ENCODE data around the gene PRKCSH. TPM values are rescaled to one million over a fixed set of nuclear protein-coding genes. Genes with fewer than 3 reads are reported as not detected.

Gene PRKCSH
- total RNA-seq, 1 experiment from 2014 or later: 431 TPM

DNA sequence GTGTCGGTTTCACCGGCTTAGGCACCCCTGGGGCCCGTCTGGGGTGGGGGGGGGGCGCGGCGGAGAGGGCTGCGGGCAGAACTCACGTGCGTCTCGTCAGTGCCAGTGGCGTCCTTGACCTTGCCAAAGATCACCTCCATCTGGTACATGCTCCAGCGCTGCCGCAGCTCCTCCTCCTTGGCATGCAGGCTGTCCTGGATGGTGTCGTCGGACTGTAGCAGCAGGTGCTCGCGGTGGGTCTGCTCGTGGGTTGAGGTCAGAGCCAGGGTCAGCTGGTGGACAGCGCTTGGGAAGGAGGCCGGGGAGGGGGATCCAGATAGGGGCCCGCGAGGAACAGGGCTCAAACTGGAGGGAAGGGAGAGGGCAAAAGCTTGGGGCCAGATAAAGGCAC is 11.6 kb upstream of the PRKCSH start:
- H3K56ac ChIP-seq (ENCODE audit: insufficient read length, low read depth, low read length): no peak overlapping the region
- peaks cover 27% of the 10 kb centered on the region for H3K27me3 Mint-ChIP-seq (ENCODE audit: low read depth)
- DNase-seq: peak; percentile 43

More for the DNA sequence above, 11.6 kb upstream of the PRKCSH start:
- H3K79me1 ChIP-seq (ENCODE audit: insufficient read depth, low read depth, low read length, poor library complexity, severe bottlenecking): no peaks in the 10 kb centered on the region
- H3K36me3 Mint-ChIP-seq (ENCODE audit: insufficient read depth in 1 of 3, low read depth in 3 of 3): no peaks in the 10 kb centered on the region
- H2AFZ ChIP-seq (ENCODE audit: low read length): no peak overlapping the region
- no peak overlapping the region for H3K23ac ChIP-seq (ENCODE audit: insufficient read length, low read depth, low read length)
- no peak overlapping the region; the same call in 1 of the 2 replicates for H3K14ac ChIP-seq (ENCODE audit: insufficient read depth, low read length)
- no peak overlapping the region for H2BK12ac ChIP-seq (ENCODE audit: insufficient read length, low read depth, low read length)
- H3T11ph ChIP-seq (ENCODE audit: low read length): no peak overlapping the region
- no peak overlapping the region for H3K4me3 Mint-ChIP-seq
- H4K20me1 ChIP-seq (ENCODE audit: control insufficient read depth, insufficient read depth, insufficient read length): no peaks in the 10 kb centered on the region
- H3K27ac ChIP-seq (ENCODE audit: insufficient read length, low read depth, low read length): no peak overlapping the region
- H3K27me3 ChIP-seq (ENCODE audit: insufficient read depth, low read length): no peaks in the 10 kb centered on the region; the same call in 1 of the 2 replicates
- no peaks in the 10 kb centered on the region for H3K9me3 ChIP-seq (ENCODE audit: control insufficient read depth, low read depth, low read length)
- H4K91ac ChIP-seq (ENCODE audit: insufficient read length, low read depth, low read length): no peak overlapping the region
- H3K9me3 Mint-ChIP-seq: no peaks in the 10 kb centered on the region; a peak in 2 of 5 replicates
- WGBS (ENCODE audit: extremely low coverage, insufficient read length, low lambda C conversion rate): no CpG with 5 or more reads among the region's 22 CpGs
- H3K23me2 ChIP-seq (ENCODE audit: insufficient read length, low read depth, low read length, poor library complexity, severe bottlenecking): peaks cover 25% of the 10 kb centered on the region
- H3K27ac Mint-ChIP-seq: no peak overlapping the region
- no peak overlapping the region for H4K8ac ChIP-seq (replicated peaks; ENCODE audit: insufficient read length, low read depth, low read length)
- H2AK5ac ChIP-seq (ENCODE audit: insufficient read length, low read length): no peak overlapping the region
- H2BK15ac ChIP-seq (ENCODE audit: low read depth, low read length): no peak overlapping the region
- H3K4me1 Mint-ChIP-seq: peaks cover 20 to 26% of the 10 kb centered on the region in 2 experiments
- H3K9ac ChIP-seq (ENCODE audit: extremely low read depth, insufficient read length, low read length): no peak overlapping the region
- H2BK5ac ChIP-seq (ENCODE audit: insufficient read length, low read length): no peak overlapping the region
- TF ChIP-seq, protein P1, sequence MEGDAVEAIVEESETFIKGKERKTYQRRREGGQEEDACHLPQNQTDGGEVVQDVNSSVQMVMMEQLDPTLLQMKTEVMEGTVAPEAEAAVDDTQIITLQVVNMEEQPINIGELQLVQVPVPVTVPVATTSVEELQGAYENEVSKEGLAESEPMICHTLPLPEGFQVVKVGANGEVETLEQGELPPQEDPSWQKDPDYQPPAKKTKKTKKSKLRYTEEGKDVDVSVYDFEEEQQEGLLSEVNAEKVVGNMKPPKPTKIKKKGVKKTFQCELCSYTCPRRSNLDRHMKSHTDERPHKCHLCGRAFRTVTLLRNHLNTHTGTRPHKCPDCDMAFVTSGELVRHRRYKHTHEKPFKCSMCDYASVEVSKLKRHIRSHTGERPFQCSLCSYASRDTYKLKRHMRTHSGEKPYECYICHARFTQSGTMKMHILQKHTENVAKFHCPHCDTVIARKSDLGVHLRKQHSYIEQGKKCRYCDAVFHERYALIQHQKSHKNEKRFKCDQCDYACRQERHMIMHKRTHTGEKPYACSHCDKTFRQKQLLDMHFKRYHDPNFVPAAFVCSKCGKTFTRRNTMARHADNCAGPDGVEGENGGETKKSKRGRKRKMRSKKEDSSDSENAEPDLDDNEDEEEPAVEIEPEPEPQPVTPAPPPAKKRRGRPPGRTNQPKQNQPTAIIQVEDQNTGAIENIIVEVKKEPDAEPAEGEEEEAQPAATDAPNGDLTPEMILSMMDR (conservative IDR thresholded peaks at IDR 0.05): no peak
- H3K4me1 ChIP-seq (ENCODE audit: insufficient read depth, low read length): no peaks in the 10 kb centered on the region
- no peak overlapping the region for H3K4ac ChIP-seq (ENCODE audit: low read depth, low read length)
- H2BK120ac ChIP-seq (ENCODE audit: low read depth, low read length, poor library complexity, severe bottlenecking): no peak overlapping the region
- H4K5ac ChIP-seq (ENCODE audit: insufficient read length, low read depth, low read length): no peak overlapping the region
- no peak overlapping the region for H3K18ac ChIP-seq (ENCODE audit: insufficient read length, low read depth, low read length)
- H3K4me2 ChIP-seq (ENCODE audit: insufficient read depth, insufficient read length, low read length): no peak overlapping the region
- H2BK20ac ChIP-seq (ENCODE audit: low read depth, low read length, poor library complexity, severe bottlenecking): no peak overlapping the region
- H3K79me2 ChIP-seq (ENCODE audit: insufficient read depth, low read length): no peaks in the 10 kb centered on the region

Data from H9 (cell line).